PC-3 (cell line): ENCODE measurements around the gene ARHGAP22. TPM values are rescaled to one million over a fixed set of nuclear protein-coding genes. Genes with fewer than 3 reads are reported as not detected.

ENCODE experiments used
- ATAC-seq: fragments of 200-7000 bp; cut with Tn5 transposase; 2 replicates; pipeline ENCODE4 v1.9.1; 2020; ENCODE audit warnings: mild to moderate bottlenecking, moderate library complexity
- BruUV-seq: library from RNA; stranded (reverse); fragments of 400-500 nt; replicated peaks from 2 replicates; lab custom pipeline; 2021; lab: Mats Ljungman, UMichigan
- CTCF ChIA-PET: fragments of 300-600 bp; sonication (Branson Sonifier 250); formaldehyde crosslinking; loops from one replicate; lab custom pipeline; 2022; ENCODE audit warnings: antibody characterized with exemption; lab: Charles Lee
- POLR2A ChIA-PET: fragments of 300-600 bp; sonication (Branson Sonifier 250); formaldehyde crosslinking; loops from one replicate; lab custom pipeline; 2022; ENCODE audit warnings: antibody characterized with exemption; ENCODE audit not compliant: unreplicated experiment; lab: Charles Lee
- DNase-seq: peaks from one replicate; pipeline ENCODE4 v3.0.0-alpha.2; 2015
- H2AFZ ChIP-seq: fragments of 300-600 bp; sonication (generic); 2 replicates; pipeline ENCODE4 v1.6.0; 2016; ENCODE audit warnings: antibody characterized with exemption, low read length
- H3F3A ChIP-seq: fragments of 300-600 bp; sonication (generic); one replicate; pipeline ENCODE4 v1.6.0; 2017; ENCODE audit warnings: antibody characterized with exemption, low read length, control low read depth, mild to moderate bottlenecking; ENCODE audit not compliant: unreplicated experiment
- H3K27ac ChIP-seq: fragments of 300-600 bp; sonication (generic); 2 replicates; pipeline ENCODE4 v1.5.1; 2016; ENCODE audit warnings: mild to moderate bottlenecking, low read length
- H3K27me3 ChIP-seq: fragments of 300-600 bp; sonication (generic); 2 replicates; pipeline ENCODE4 v1.6.1; 2016; ENCODE audit warnings: low read length, mixed read lengths
- H3K36me3 ChIP-seq: fragments of 300-600 bp; sonication (generic); 2 replicates; pipeline ENCODE4 v1.6.1; 2016; ENCODE audit warnings: low read depth, mixed run types, low read length, mixed read lengths
- H3K4me1 ChIP-seq: fragments of 300-600 bp; sonication (generic); 2 replicates; pipeline ENCODE4 v1.5.1; 2016; ENCODE audit warnings: low read length; ENCODE audit not compliant: insufficient read depth
- H3K4me2 ChIP-seq: fragments of 300-600 bp; sonication (generic); 2 replicates; pipeline ENCODE4 v1.6.0; 2016; ENCODE audit warnings: low read length
- H3K4me3 ChIP-seq: fragments of 300-600 bp; sonication (generic); 2 replicates; pipeline ENCODE4 v1.5.1; 2016; ENCODE audit warnings: mild to moderate bottlenecking, low read length, mixed read lengths
- H3K79me2 ChIP-seq: fragments of 300-600 bp; sonication (generic); 2 replicates; pipeline ENCODE4 v1.6.1; 2017; ENCODE audit warnings: low read length, mixed read lengths
- H3K9ac ChIP-seq: fragments of 300-600 bp; sonication (generic); 2 replicates; pipeline ENCODE4 v1.6.0; 2016; ENCODE audit warnings: mild to moderate bottlenecking, low read length
- H3K9me2 ChIP-seq: fragments of 300-600 bp; sonication (generic); replicated peaks from 2 replicates; pipeline ENCODE4 v1.6.1; 2016; ENCODE audit warnings: mixed run types, low read length, mixed read lengths
- H3K9me3 ChIP-seq: fragments of 300-600 bp; sonication (generic); 2 replicates; pipeline ENCODE4 v1.6.1; 2016; ENCODE audit warnings: low read length, mixed read lengths
- H4K20me1 ChIP-seq: fragments of 300-600 bp; sonication (generic); 2 replicates; pipeline ENCODE4 v1.6.1; 2016; ENCODE audit warnings: low read length, mixed read lengths
- CTCF ChIP-seq: fragments of 300-600 bp; sonication (generic); conservative IDR thresholded peaks from 2 replicates; pipeline ENCODE4 v1.5.1; 2017; ENCODE audit warnings: antibody characterized with exemption, low read depth, mild to moderate bottlenecking, low read length
- EZH2 ChIP-seq: fragments of 300-600 bp; sonication (generic); IDR thresholded peaks from one replicate; pipeline ENCODE4 v1.6.1; 2017; ENCODE audit warnings: antibody characterized with exemption, mild to moderate bottlenecking, low read length; ENCODE audit not compliant: unreplicated experiment
- EZH2phosphoT487 ChIP-seq: fragments of 300-600 bp; sonication (generic); IDR thresholded peaks from 2 replicates; pipeline ENCODE4 v1.6.1; 2018; ENCODE audit warnings: mild to moderate bottlenecking, antibody characterized with exemption, low read length, borderline replicate concordance
- intact Hi-C: fragments of 100-400 bp; cut with micrococcal nuclease; formaldehyde crosslinking; loops from 2 replicates; pipeline ENCODE4 v1.9.0; 2023
- total RNA-seq: library from RNA; depleted of rRNA; stranded (reverse); fragments of >200 nt; gene quantifications from 2 replicates; pipeline ENCODE4 v1.2.3, GENCODE V29; 2014

Gene ARHGAP22
- total RNA-seq, 1 experiment from 2014 or later = 12.2 TPM

GRCh38 chr10:48478980-48479811 lies 125.7 kb downstream of the ARHGAP22 start:
- CTCF ChIA-PET = no interaction called here
- intact Hi-C loops = no loop called here
- POLR2A ChIA-PET = no interaction called here
- no peak for ATAC-seq
- no TSS peak for BruUV-seq
- H3K4me3 ChIP-seq = no peak overlapping the region
- no peaks in the 10 kb centered on the region for H4K20me1 ChIP-seq
- no peak overlapping the region for H3K27ac ChIP-seq
- H3K79me2 ChIP-seq = no peaks in the 10 kb centered on the region
- H2AFZ ChIP-seq = no peak overlapping the region
- no peak overlapping the region for H3K4me2 ChIP-seq
- no peak for TF ChIP-seq EZH2
- H3F3A ChIP-seq = no peaks in the 10 kb centered on the region
- DNase-seq = no peak
- H3K9ac ChIP-seq = no peak overlapping the region
- H3K27me3 ChIP-seq = no peaks in the 10 kb centered on the region
- no peaks in the 10 kb centered on the region for H3K9me2 ChIP-seq
- no peaks in the 10 kb centered on the region for H3K4me1 ChIP-seq
- no peaks in the 10 kb centered on the region for H3K9me3 ChIP-seq
- no peaks in the 10 kb centered on the region for H3K36me3 ChIP-seq

GRCh38 chr10:48478469-48478868 lies 126.4 kb downstream of the ARHGAP22 start:
- Histone ChIP-seq H3K27me3 (no peaks in the 10 kb centered on the region), H3K27ac (no peak overlapping the region), H3K79me2 (no peaks in the 10 kb centered on the region), H2AFZ (no peak overlapping the region), H3K4me1 (no peaks in the 10 kb centered on the region), H4K20me1 (no peaks in the 10 kb centered on the region), H3K9ac (no peak overlapping the region), H3K9me3 (no peaks in the 10 kb centered on the region), H3K4me2 (no peak overlapping the region), H3K4me3 (no peak overlapping the region), H3K9me2 (no peaks in the 10 kb centered on the region), H3K36me3 (no peaks in the 10 kb centered on the region), H3F3A (no peaks in the 10 kb centered on the region)
- intact Hi-C loops = no loop called here
- no peak for DNase-seq
- ChIA-PET POLR2A (no interaction called here), CTCF (no interaction called here)
- TF ChIP-seq CTCF (no peak), EZH2 (no peak), EZH2phosphoT487 (no peak)
- no TSS peak for BruUV-seq
- no peak for ATAC-seq

DNA sequence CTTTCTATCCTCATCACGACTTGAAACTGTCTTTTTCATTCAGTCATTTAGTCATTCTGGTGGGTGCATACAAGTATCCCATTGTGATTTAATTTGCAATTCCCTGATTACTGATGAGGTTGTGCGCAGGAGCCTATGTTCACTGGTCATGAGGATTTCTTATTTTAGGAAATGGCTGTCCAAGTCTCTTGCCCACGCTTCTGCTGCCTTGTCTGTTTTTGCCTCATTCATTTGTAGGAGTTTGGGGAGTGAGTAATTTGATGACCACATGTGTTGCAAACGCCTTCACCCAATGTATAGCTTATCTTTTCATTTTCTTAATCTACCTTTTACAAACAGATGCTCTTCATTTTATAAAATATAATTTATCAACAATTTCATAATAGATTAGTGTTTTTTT lies 127.3 kb downstream of the ARHGAP22 start:
- POLR2A ChIA-PET = no interaction called here

More for the DNA sequence above, 127.3 kb downstream of the ARHGAP22 start:
- CTCF ChIA-PET = no interaction called here
- H3K4me3 ChIP-seq = no peak overlapping the region
- no peaks in the 10 kb centered on the region for H3F3A ChIP-seq
- H3K4me1 ChIP-seq = no peaks in the 10 kb centered on the region
- H2AFZ ChIP-seq = no peak overlapping the region
- no peaks in the 10 kb centered on the region for H3K36me3 ChIP-seq
- no peaks in the 10 kb centered on the region for H3K9me2 ChIP-seq
- no peak overlapping the region for H3K9ac ChIP-seq
- ATAC-seq = no peak
- H3K79me2 ChIP-seq = no peaks in the 10 kb centered on the region
- no peaks in the 10 kb centered on the region for H3K9me3 ChIP-seq
- intact Hi-C loops = no loop called here
- no TSS peak for BruUV-seq
- no peak overlapping the region for H3K27ac ChIP-seq
- no peaks in the 10 kb centered on the region for H3K27me3 ChIP-seq
- H3K4me2 ChIP-seq = no peak overlapping the region
- no peak for DNase-seq
- no peaks in the 10 kb centered on the region for H4K20me1 ChIP-seq
- TF ChIP-seq CTCF (no peak), EZH2phosphoT487 (no peak), EZH2 (no peak)
